Uterus (tissue), 4 donors: ENCODE results near the gene SQOR. TPM values are rescaled to one million over a fixed set of nuclear protein-coding genes. Genes with fewer than 3 reads are reported as not detected.

Source experiments
- DNase-seq, 2 donors: peaks; one replicate each; pipeline ENCODE4 v3.0.0-alpha.2; 2019 to 2020
- H3K27ac ChIP-seq, 2 donors: fragments of 200-600 bp; sonication (generic); 1 replicate in 1 of 2; 2 replicates in 1 of 2; pipeline ENCODE4 v1.5.1; 2016 to 2018
- H3K27me3 ChIP-seq, 2 donors: fragments of 200-600 bp; sonication (generic); one replicate each; pipeline ENCODE4 v1.5.1; 2018 to 2019; ENCODE audit warnings: control low read depth in 1 of 2
- H3K36me3 ChIP-seq, 2 donors: fragments of 200-600 bp; sonication (generic); one replicate each; pipeline ENCODE4 v1.5.1; 2019; ENCODE audit warnings: control low read depth in 1 of 2
- H3K4me1 ChIP-seq, 2 donors: fragments of 200-600 bp; sonication (generic); one replicate each; pipeline ENCODE4 v1.5.1; 2018 to 2019; ENCODE audit warnings: control low read depth in 1 of 2
- H3K4me3 ChIP-seq, 2 donors: fragments of 200-600 bp; sonication (generic); 1 replicate in 1 of 2; 2 replicates in 1 of 2; pipeline ENCODE4 v1.5.1; 2018 to 2019; ENCODE audit warnings: mild to moderate bottlenecking in 1 of 2
- H3K9me3 ChIP-seq, 2 donors: fragments of 200-600 bp; sonication (generic); one replicate each; pipeline ENCODE4 v1.5.1; 2019; ENCODE audit warnings: control low read depth in 1 of 2
- CTCF ChIP-seq, 4 experiments: fragments of 200-600 bp in 2 of 4; fragments of 450-650 bp in 2 of 4; sonication (generic) in 2 of 4; IDR thresholded peaks; one replicate each; pipeline ENCODE4 v1.5.1; 2016 to 2019; ENCODE audit warnings: antibody characterized with exemption in 4 of 4, mild to moderate bottlenecking in 2 of 4, moderate library complexity in 1 of 4
- POLR2A ChIP-seq, 2 donors: fragments of 450-650 bp; IDR thresholded peaks; one replicate each; pipeline ENCODE4 v1.6.1; 2016; ENCODE audit warnings: antibody characterized with exemption in 2 of 2, mild to moderate bottlenecking in 1 of 2, moderate library complexity in 1 of 2
- intact Hi-C: fragments of 100-400 bp; cut with DNase I; formaldehyde crosslinking; loops from one replicate; pipeline ENCODE4 v1.15.1; 2023; ENCODE audit warnings: low total_unique reads
- total RNA-seq, 4 donors: library from RNA; depleted of rRNA in 3 of 4; stranded (reverse); fragments of >200 nt in 3 of 4; gene quantifications; one replicate each; pipeline versions ENCODE4 v1.1.0 to v1.2.4, GENCODE V29; 2014 to 2023
- donor health status: DM: yes; HTN: yes; CAD: no.

The SQOR gene
- total RNA-seq, 4 donors from 2014 or later: 11.5 to 37.1 (median 19.3) TPM

DNA sequence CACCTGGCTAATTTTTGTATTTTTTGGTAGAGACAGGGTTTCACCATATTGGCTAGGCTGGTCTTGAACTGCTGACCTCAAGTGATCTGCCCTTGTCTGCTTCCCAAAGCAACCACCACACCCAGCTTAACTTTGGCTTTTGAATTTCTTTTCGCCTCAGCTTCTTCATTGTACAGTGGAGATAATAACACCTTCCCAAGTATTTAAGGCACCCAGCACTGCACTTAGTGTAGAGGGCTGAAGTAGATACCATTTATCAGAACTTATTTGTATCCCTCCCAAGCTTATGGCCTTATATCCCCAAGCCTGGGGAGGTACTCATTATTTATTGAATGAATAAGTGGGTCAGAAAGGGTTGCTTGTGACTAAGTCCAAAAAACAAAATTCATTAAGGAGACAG is 2.3 kb downstream of the SQOR start:
- intact Hi-C loops: no loop called here

DNA sequence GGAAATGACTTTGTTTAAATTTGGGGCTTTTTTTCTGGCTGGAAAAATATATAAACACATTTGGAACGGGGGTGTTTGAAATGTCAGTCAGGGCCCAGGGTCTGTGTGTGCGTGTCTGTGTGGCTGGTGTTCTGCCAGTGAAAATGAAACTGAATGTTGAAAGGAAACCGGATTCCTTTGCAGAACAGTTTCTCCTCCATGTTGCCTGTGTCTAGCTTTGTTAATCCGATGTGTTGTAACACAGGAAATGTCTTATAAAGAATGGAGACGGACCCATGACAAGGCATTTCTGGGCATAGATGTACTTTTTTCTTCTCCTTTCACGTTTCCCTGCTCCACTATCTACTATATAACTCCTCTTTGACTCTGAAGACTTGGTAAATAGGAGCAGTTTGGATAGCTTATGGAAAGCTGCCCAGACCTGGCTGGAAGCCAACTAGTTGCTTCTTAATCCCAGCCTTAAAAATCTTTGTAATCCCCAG is 2.8 kb downstream of the SQOR start:
- Histone ChIP-seq H3K9me3 (no peaks in the 10 kb centered on the region), H3K27me3 (no peaks in the 10 kb centered on the region), H3K27ac (peak overlapping the region; percentile 68 to 80), H3K4me1 (peaks cover 0 to 5% of the 10 kb centered on the region in 2 donors), H3K4me3 (peak overlapping the region in 1 of 2 donors; percentile 8), H3K36me3 (no peaks in the 10 kb centered on the region)
- DNase-seq: peak; percentile 54 to 57
- intact Hi-C loops: no loop called here
- no peak for TF ChIP-seq CTCF (IDR thresholded peaks at IDR 0.05)
- TF ChIP-seq POLR2A (IDR thresholded peaks at IDR 0.05): no peak

More for the DNA sequence above, 2.3 kb downstream of the SQOR start:
- TF ChIP-seq CTCF (IDR thresholded peaks at IDR 0.05): no peak
- no peaks in the 10 kb centered on the region for H3K36me3 ChIP-seq
- H3K4me3 ChIP-seq: peak overlapping the region in 1 of 2 donors; percentile 8
- no peaks in the 10 kb centered on the region for H3K9me3 ChIP-seq
- peak overlapping the region; percentile 68 to 80 for H3K27ac ChIP-seq
- DNase-seq: no peak
- no peaks in the 10 kb centered on the region for H3K27me3 ChIP-seq
- H3K4me1 ChIP-seq: peaks cover 0 to 5% of the 10 kb centered on the region in 2 donors

DNA sequence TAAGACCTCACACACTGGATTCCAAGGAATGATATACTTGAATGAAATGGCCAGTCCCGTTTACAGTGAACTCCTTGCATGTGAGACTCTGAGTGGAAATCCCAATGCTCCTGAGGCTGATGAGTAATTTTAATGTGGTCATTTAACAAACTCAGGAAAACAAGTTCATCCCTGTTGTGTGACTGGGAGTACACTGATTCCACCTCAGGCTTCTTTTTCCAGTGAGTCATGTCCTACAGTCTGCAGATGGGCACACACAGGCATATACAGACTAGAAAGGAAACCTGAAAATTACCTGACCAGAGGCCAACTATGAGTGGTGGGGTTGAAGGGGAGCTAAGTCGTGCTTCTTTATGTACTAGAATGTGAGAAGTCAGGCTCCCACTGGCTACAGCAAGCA is 5.8 kb downstream of the SQOR start:
- intact Hi-C loops: no loop called here
- Histone ChIP-seq H3K4me3 (no peak overlapping the region), H3K27me3 (no peaks in the 10 kb centered on the region), H3K9me3 (no peaks in the 10 kb centered on the region), H3K36me3 (no peaks in the 10 kb centered on the region), H3K4me1 (peaks cover 0 to 5% of the 10 kb centered on the region in 2 donors), H3K27ac (peak overlapping the region; percentile 43 to 54)
- DNase-seq: no peak
- no peak for TF ChIP-seq CTCF (IDR thresholded peaks at IDR 0.05)
- TF ChIP-seq POLR2A (IDR thresholded peaks at IDR 0.05): no peak

- Histone ChIP-seq H3K9me3 (no peaks in the 10 kb centered on the region), H3K27me3 (no peaks in the 10 kb centered on the region), H3K4me1 (peaks cover 5 to 6% of the 10 kb centered on the region in 2 donors), H3K36me3 (no peaks in the 10 kb centered on the region), H3K4me3 (no peak overlapping the region), H3K27ac (peak overlapping the region; percentile 46 to 54)
- TF ChIP-seq POLR2A (IDR thresholded peaks at IDR 0.05) (no peak), CTCF (IDR thresholded peaks at IDR 0.05) (peak in 1 of 4 experiments; percentile 4)
- peak; percentile 33 to 59 for DNase-seq
- intact Hi-C loops: no loop called here
These were observed 6.5 kb downstream of the SQOR start for GRCh38 chr15:45641374-45641781.

DNA sequence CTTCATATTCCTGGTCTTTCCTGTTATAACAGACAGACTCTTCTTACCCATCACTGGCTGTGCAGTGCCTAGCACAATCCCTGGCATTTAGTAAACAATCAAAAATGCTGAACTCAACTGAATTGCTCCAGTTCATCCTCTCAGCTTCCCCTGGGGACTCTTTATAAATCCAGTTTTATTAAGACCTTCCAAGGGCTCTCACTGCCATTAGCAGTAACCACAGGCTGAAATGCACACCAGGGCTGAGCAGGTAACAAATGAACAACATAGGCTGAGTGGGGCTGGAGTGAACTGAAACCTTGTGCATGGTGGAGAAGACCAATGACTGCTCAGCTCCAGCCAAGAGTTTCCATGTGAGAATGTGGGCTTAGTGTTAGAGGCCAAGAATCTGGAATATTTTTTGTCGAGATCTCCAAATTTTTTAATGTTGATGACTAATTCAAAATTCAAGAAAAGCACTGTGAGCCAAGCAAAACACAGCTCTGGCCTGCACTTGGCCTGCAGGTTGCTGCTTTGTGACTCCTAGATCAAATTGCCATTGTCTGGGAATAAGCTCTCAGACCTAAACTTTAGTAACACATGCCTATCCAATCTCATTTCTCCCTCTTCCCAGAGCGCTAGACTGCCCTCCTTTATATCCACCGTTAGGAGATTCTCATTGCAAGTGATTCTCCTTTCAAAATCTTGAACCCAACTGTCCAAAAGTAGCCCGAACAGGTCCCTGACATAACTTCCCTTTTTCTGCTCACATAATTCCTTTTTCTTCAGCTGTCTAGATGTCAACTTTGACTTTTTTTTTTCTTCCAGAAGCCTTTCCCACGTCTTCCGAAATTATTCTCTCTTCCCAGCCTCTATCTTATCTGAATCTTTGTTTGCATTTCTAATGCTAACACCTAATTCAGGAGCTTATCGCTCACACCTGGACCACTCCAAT is 7.4 kb downstream of the SQOR start:
- Histone ChIP-seq H3K27me3 (no peaks in the 10 kb centered on the region), H3K4me3 (no peak overlapping the region), H3K9me3 (no peaks in the 10 kb centered on the region), H3K4me1 (peaks cover 5 to 6% of the 10 kb centered on the region in 2 donors), H3K27ac (peak overlapping the region; percentile 46 to 54), H3K36me3 (no peaks in the 10 kb centered on the region)
- TF ChIP-seq CTCF (IDR thresholded peaks at IDR 0.05): no peak
- no peak for TF ChIP-seq POLR2A (IDR thresholded peaks at IDR 0.05)
- intact Hi-C loops: no loop called here
- peak in 1 of 2 donors; percentile 31 for DNase-seq
